CD14-positive monocyte (primary cell): ENCODE data around the gene ZNF747. TPM values are rescaled to one million over a fixed set of nuclear protein-coding genes. Genes with fewer than 3 reads are reported as not detected.

ENCODE experiments used
- DNase-seq, 3 donors: peaks; one replicate each; pipeline ENCODE4 v3.0.0-alpha.2; 2011 to 2022
- H2AFZ ChIP-seq: 2 replicates; pipeline ENCODE4 v1.6.0; 2012; ENCODE audit warnings: mild to moderate bottlenecking, low read depth, low read length, inconsistent platforms; ENCODE audit not compliant: insufficient read depth, poor library complexity, severe bottlenecking
- H3K27ac ChIP-seq, 2 donors: 1 replicate in 1 of 2; 2 replicates in 1 of 2; pipeline ENCODE4 v1.5.1; 2012 to 2013; ENCODE audit warnings: low read length in 2 of 2, control low read depth in 1 of 2, inconsistent platforms in 1 of 2, low read depth in 1 of 2, mild to moderate bottlenecking in 1 of 2
- H3K27me3 ChIP-seq, 2 donors: one replicate each; pipeline versions ENCODE4 v1.6.0 to v1.6.1; 2011 to 2013; ENCODE audit warnings: low read length in 2 of 2; ENCODE audit not compliant: control insufficient read depth in 2 of 2, insufficient read depth in 2 of 2
- H3K36me3 ChIP-seq, 2 donors: replicated peaks in 1 of 2; 1 replicate in 1 of 2; 2 replicates in 1 of 2; pipeline versions ENCODE4 v1.5.1 to v1.6.1; 2012 to 2013; ENCODE audit warnings: low read length in 2 of 2, control low read depth in 1 of 2, inconsistent platforms in 1 of 2, mild to moderate bottlenecking in 1 of 2; ENCODE audit not compliant: insufficient read depth in 2 of 2, control insufficient read depth in 1 of 2
- H3K4me1 ChIP-seq, 2 donors: 1 replicate in 1 of 2; 2 replicates in 1 of 2; pipeline versions ENCODE4 v1.5.1 to v1.6.1; 2012 to 2013; ENCODE audit warnings: low read length in 2 of 2, control low read depth in 1 of 2, inconsistent platforms in 1 of 2, mild to moderate bottlenecking in 1 of 2, moderate library complexity in 1 of 2; ENCODE audit not compliant: insufficient read depth in 2 of 2, control insufficient read depth in 1 of 2
- H3K4me2 ChIP-seq: replicated peaks from 2 replicates; pipeline ENCODE3; 2012; ENCODE audit warnings: low read length, moderate library complexity, mild to moderate bottlenecking; ENCODE audit not compliant: poor library complexity, severe bottlenecking; ENCODE audit errors: extremely low read depth
- H3K4me3 ChIP-seq, 3 experiments: fragments of 200-600 bp in 1 of 3; sonication (generic) in 1 of 3; replicated peaks in 1 of 3; 1 replicate in 2 of 3; 2 replicates in 1 of 3; pipeline ENCODE4 v1.5.1; 2011 to 2013; ENCODE audit warnings: low read length in 3 of 3, mild to moderate bottlenecking in 3 of 3, control low read depth in 2 of 3, low read depth in 2 of 3, inconsistent platforms in 1 of 3, moderate library complexity in 1 of 3
- H3K79me2 ChIP-seq: 2 replicates; pipeline ENCODE4 v1.6.0; 2012; ENCODE audit warnings: mild to moderate bottlenecking, control low read depth, inconsistent platforms, low read length, moderate library complexity; ENCODE audit not compliant: insufficient read depth
- H3K9ac ChIP-seq: 2 replicates; pipeline ENCODE4 v1.6.0; 2017; ENCODE audit warnings: low read length, mild to moderate bottlenecking; ENCODE audit not compliant: insufficient read depth, poor library complexity, severe bottlenecking
- H3K9me3 ChIP-seq, 2 donors: replicated peaks in 1 of 2; 1 replicate in 1 of 2; 2 replicates in 1 of 2; pipeline versions ENCODE4 v1.5.1 to v1.6.1; 2012 to 2013; ENCODE audit warnings: low read length in 2 of 2, control low read depth in 1 of 2; ENCODE audit not compliant: control insufficient read depth in 1 of 2, insufficient read depth in 1 of 2
- H4K20me1 ChIP-seq: 2 replicates; pipeline ENCODE4 v1.6.0; 2012; ENCODE audit warnings: mild to moderate bottlenecking, low read length, control low read depth, moderate library complexity; ENCODE audit not compliant: insufficient read depth
- H3K27ac Mint-ChIP-seq, 7 donors: one replicate each; pipeline ENCODE4 v1.8.0; 2020; ENCODE audit warnings: mild to moderate bottlenecking in 7 of 7, mixed read lengths in 7 of 7, moderate library complexity in 6 of 7, inconsistent platforms in 2 of 7
- H3K27me3 Mint-ChIP-seq, 3 donors: one replicate each; pipeline ENCODE4 v1.8.0; 2021 to 2022; ENCODE audit warnings: low read depth in 3 of 3, mild to moderate bottlenecking in 3 of 3, mixed read lengths in 3 of 3, moderate library complexity in 3 of 3, inconsistent platforms in 1 of 3
- H3K36me3 Mint-ChIP-seq, 2 donors: one replicate each; pipeline ENCODE4 v1.8.0; 2020; ENCODE audit warnings: mixed read lengths in 2 of 2, inconsistent platforms in 1 of 2, mild to moderate bottlenecking in 1 of 2
- H3K4me1 Mint-ChIP-seq: one replicate; pipeline ENCODE4 v1.8.0; 2020; ENCODE audit warnings: mild to moderate bottlenecking, mixed read lengths
- H3K4me3 Mint-ChIP-seq, 2 donors: one replicate each; pipeline ENCODE4 v1.8.0; 2020; ENCODE audit warnings: mild to moderate bottlenecking in 2 of 2, mixed read lengths in 2 of 2, moderate library complexity in 1 of 2
- H3K9me3 Mint-ChIP-seq, 7 donors: one replicate each; pipeline ENCODE4 v1.8.0; 2020 to 2022; ENCODE audit warnings: mixed read lengths in 7 of 7, mild to moderate bottlenecking in 6 of 7, moderate library complexity in 6 of 7, inconsistent platforms in 2 of 7
- CTCF ChIP-seq: fragments of 200-600 bp; IDR thresholded peaks from one replicate; pipeline ENCODE4 v1.8.0; 2022; ENCODE audit warnings: antibody characterized with exemption, mild to moderate bottlenecking
- WGBS: methylation state at CpG from one replicate; pipeline ENCODE4 v1.1.5; 2013; ENCODE audit warnings: missing lambda C conversion rate; ENCODE audit not compliant: insufficient coverage; 5-methylcytosine and 5-hydroxymethylcytosine counted together
- intact Hi-C, 2 donors: fragments of 100-400 bp; cut with micrococcal nuclease; formaldehyde crosslinking; loops; one replicate each; pipeline versions ENCODE4 v1.15.0 to v1.15.1; 2023
- polyA plus RNA-seq, 3 donors: library from polyadenylated mRNA; depleted of rRNA in 1 of 3; unstranded in 2 of 3; stranded (reverse) in 1 of 3; fragments of 300-500 nt in 2 of 3; fragments of >200 nt in 1 of 3; fragmentation: Illumina TruSeq in 2 of 3; gene quantifications; 1 replicate in 2 of 3; 2 replicates in 1 of 3; pipeline ENCODE4 v1.2.3, GENCODE V29; 2012 to 2021

Gene ZNF747
- polyA plus RNA-seq, 3 donors, result 4.1 to 6.6 (median 4.4) TPM

DNA sequence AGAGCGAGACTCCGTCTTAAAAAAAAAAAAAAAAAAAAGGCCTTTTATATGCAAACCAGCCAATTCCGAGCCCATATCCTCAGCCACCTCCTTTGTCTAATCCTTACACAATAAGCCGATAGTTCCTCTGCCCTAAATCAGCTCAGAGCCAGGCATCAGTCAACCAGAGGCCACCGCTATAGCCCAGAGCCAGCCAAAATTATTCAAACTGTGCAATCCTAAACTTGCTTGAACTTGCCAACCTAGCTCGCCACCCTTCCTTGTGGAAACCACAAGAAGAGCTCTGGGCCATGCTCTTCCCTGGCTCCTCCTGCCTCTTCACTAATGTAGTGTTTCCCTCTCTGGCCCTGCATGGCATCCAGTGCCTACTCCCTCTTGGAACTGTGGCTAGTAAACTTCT lies 44.4 kb downstream of the ZNF747 start:
- peaks cover 0 to 2% (median 1%) of the 10 kb centered on the region in 3 donors for H3K27me3 Mint-ChIP-seq
- Histone ChIP-seq H2AFZ (no peak overlapping the region), H3K9ac (no peak overlapping the region), H3K27me3 (no peaks in the 10 kb centered on the region), H3K4me3 (no peak overlapping the region), H3K4me2 (no peak overlapping the region), H3K4me1 (no peaks in the 10 kb centered on the region), H3K79me2 (peaks cover 41% of the 10 kb centered on the region), H3K9me3 (no peaks in the 10 kb centered on the region), H3K27ac (no peak overlapping the region), H3K36me3 (peaks cover 95 to 99% of the 10 kb centered on the region in 2 donors), H4K20me1 (peaks cover 98% of the 10 kb centered on the region)
- no peaks in the 10 kb centered on the region for H3K9me3 Mint-ChIP-seq
- TF ChIP-seq CTCF, result no peak
- no peak overlapping the region for H3K4me3 Mint-ChIP-seq
- peak overlapping the region in 4 of 7 donors; percentile 27 to 80 (median 56) for H3K27ac Mint-ChIP-seq
- 86% methylated on average over 4 of the region's 6 CpGs for WGBS
- DNase-seq, result no peak
- intact Hi-C loops, result no loop called here
- peaks cover 77 to 97% of the 10 kb centered on the region in 2 donors for H3K36me3 Mint-ChIP-seq
- H3K4me1 Mint-ChIP-seq, result peaks cover 11% of the 10 kb centered on the region

- H4K20me1 ChIP-seq, result peaks cover 98% of the 10 kb centered on the region
- Mint-ChIP-seq H3K27ac (peak overlapping the region in 5 of 7 donors; percentile 40 to 78 (median 58)), H3K27me3 (peaks cover 0 to 2% (median 1%) of the 10 kb centered on the region in 3 donors), H3K4me3 (no peak overlapping the region), H3K9me3 (no peaks in the 10 kb centered on the region), H3K4me1 (peaks cover 11% of the 10 kb centered on the region), H3K36me3 (peaks cover 75 to 97% of the 10 kb centered on the region in 2 donors)
- H3K9me3 ChIP-seq, result no peaks in the 10 kb centered on the region
- peaks cover 93 to 99% of the 10 kb centered on the region in 2 donors for H3K36me3 ChIP-seq
- WGBS, result 91% methylated on average over 7 of the region's 11 CpGs
- no peaks in the 10 kb centered on the region for H3K27me3 ChIP-seq
- no peak overlapping the region for H3K9ac ChIP-seq
- no peak overlapping the region for H3K4me3 ChIP-seq
- H3K4me2 ChIP-seq, result no peak overlapping the region
- H2AFZ ChIP-seq, result no peak overlapping the region
- peak overlapping the region in 1 of 2 donors; percentile 32 for H3K27ac ChIP-seq
- TF ChIP-seq CTCF, result no peak
- no peak for DNase-seq
- no peaks in the 10 kb centered on the region for H3K4me1 ChIP-seq
- intact Hi-C loops, result no loop called here
- H3K79me2 ChIP-seq, result peaks cover 43% of the 10 kb centered on the region
These were observed 45.7 kb downstream of the ZNF747 start for GRCh38 chr16:30488764-30489605.
